ENCODE results near the gene ADAMTS6.

GRCh38 chr5:65485405-65485804 lies 3.7 kb upstream of the ADAMTS6 start:
- no peak for TF ChIP-seq CTCF (IDR thresholded peaks at IDR 0.05)
- TF ChIP-seq POLR2AphosphoS5 (IDR thresholded peaks at IDR 0.05), result no peak
